Upper lobe of right lung (tissue), 1 donor: ENCODE data around the gene CACNG1. TPM values are rescaled to one million over a fixed set of nuclear protein-coding genes. Genes with fewer than 3 reads are reported as not detected.

Source experiments
- ATAC-seq: fragments of 200-7000 bp; cut with Tn5 transposase; one replicate; pipeline ENCODE4 v1.9.1; 2020; ENCODE audit warnings: mild to moderate bottlenecking, moderate library complexity
- DNase-seq: peaks from one replicate; pipeline ENCODE4 v3.0.0-alpha.2; 2020
- H3K27ac ChIP-seq: fragments of 200-600 bp; one replicate; pipeline ENCODE4 v1.8.0; 2022
- H3K27me3 ChIP-seq: fragments of 200-600 bp; one replicate; pipeline ENCODE4 v1.8.0; 2022; ENCODE audit warnings: mild to moderate bottlenecking
- H3K36me3 ChIP-seq: fragments of 200-600 bp; one replicate; pipeline ENCODE4 v1.8.0; 2022
- H3K4me1 ChIP-seq: fragments of 200-600 bp; one replicate; pipeline ENCODE4 v1.8.0; 2022
- H3K4me3 ChIP-seq: fragments of 200-600 bp; one replicate; pipeline ENCODE4 v1.8.0; 2022; ENCODE audit warnings: mild to moderate bottlenecking
- H3K9me3 ChIP-seq: fragments of 200-600 bp; one replicate; pipeline ENCODE4 v1.8.0; 2022
- intact Hi-C: fragments of 100-400 bp; cut with DNase I; formaldehyde crosslinking; loops from one replicate; pipeline ENCODE4 v1.11.0; 2022
- total RNA-seq: library from RNA; stranded (reverse); fragmentation: NEBNext Ultra II Directional; extraction: Animal tissue kit (Norgen Biotek cat#: 25700); gene quantifications from one replicate; pipeline ENCODE4 v1.2.1, GENCODE V29; 2021
- TF ChIP-seq, protein P1 (sequence below): fragments of 200-600 bp; IDR thresholded peaks from one replicate; pipeline ENCODE4 v1.8.0; 2022; ENCODE audit warnings: antibody characterized with exemption
- donor health status: DM: no; HTN: yes; CAD: no; lungs with severe emphysema.

The CACNG1 gene
- total RNA-seq, 1 donor from 2014 or later, result not detected

DNA sequence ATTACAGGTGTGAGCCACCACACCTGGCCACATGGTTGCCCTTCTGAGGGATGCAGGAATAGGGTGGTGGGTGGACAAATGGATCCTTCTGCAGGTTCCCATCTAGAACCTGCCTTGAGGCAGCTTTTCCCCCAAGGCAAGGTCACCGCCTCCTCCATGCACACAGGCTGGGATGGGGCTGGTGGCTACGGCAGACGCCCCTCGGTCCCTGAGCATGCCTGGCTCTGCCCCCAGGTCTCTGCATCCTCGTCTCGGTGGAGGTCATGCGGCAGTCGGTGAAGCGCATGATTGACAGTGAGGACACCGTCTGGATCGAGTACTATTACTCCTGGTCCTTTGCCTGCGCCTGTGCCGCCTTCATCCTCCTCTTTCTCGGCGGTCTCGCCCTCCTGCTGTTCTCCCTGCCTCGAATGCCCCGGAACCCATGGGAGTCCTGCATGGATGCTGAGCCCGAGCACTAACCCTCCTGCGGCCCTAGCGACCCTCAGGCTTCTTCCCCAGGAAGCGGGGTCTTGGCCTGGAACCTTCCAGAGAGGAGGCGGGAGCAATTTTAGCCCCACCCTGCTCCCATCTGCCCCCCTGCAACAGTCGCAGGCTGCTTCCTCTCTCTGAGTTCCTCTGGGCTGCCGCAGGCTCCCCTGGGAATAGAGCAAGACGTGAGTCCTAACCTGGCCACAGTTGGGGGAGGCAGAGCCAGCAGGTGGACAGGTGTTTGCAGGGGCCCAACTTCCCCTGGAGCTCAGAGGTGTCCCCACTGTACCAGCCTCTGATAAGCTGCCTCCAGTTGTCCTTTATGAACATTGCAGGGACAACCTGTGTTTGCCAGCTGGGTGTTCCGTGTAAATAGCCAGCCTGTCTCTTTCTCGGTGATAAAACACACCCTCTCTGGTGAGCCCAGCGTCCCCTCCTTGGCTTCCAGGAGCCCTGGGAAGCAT, 11.7 kb downstream of the CACNG1 start:
- peak; percentile 19 for ATAC-seq
- no peaks in the 10 kb centered on the region for H3K36me3 ChIP-seq
- no peak for DNase-seq
- intact Hi-C loops, result no loop called here
- no peak overlapping the region for H3K4me3 ChIP-seq
- no peaks in the 10 kb centered on the region for H3K9me3 ChIP-seq
- H3K27ac ChIP-seq, result no peak overlapping the region
- no peaks in the 10 kb centered on the region for H3K4me1 ChIP-seq
- H3K27me3 ChIP-seq, result no peaks in the 10 kb centered on the region
- TF ChIP-seq, protein P1, sequence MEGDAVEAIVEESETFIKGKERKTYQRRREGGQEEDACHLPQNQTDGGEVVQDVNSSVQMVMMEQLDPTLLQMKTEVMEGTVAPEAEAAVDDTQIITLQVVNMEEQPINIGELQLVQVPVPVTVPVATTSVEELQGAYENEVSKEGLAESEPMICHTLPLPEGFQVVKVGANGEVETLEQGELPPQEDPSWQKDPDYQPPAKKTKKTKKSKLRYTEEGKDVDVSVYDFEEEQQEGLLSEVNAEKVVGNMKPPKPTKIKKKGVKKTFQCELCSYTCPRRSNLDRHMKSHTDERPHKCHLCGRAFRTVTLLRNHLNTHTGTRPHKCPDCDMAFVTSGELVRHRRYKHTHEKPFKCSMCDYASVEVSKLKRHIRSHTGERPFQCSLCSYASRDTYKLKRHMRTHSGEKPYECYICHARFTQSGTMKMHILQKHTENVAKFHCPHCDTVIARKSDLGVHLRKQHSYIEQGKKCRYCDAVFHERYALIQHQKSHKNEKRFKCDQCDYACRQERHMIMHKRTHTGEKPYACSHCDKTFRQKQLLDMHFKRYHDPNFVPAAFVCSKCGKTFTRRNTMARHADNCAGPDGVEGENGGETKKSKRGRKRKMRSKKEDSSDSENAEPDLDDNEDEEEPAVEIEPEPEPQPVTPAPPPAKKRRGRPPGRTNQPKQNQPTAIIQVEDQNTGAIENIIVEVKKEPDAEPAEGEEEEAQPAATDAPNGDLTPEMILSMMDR, result no peak

DNA sequence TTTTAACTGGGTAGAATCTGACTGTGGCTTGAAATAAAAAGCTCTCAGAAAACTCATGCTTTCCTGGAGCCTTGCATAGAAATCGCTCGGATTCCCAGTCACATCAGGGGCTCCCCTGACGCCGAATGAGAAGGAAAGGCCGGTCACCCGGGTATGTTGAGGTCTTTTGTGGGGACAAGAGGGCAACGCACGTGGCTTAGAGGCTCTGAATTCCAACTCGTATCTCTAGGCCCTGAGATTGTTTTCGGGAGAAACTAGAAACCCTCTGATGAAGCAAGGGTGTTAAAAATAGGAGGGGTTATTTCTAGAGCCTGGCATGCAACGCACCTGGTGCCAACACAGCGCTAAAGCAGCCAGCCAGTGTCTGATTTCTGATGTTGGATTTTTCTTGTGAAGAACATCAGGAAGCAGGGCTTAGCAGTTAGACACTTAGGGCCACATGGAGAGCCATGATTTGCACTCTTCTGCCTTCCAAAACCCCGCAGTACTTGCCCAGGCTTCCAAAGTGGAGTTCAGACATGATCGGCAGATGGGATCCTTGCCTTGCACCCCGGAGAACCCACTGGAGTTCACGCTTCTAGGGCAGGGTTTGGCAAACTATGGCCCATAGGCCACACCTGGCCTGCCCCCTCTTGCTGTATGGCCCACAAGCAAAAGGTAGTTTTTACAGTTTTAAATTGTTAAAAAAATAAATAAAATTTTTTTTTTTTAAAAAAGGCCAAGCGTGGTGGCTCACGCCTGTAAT, 12.6 kb downstream of the CACNG1 start:
- H3K4me3 ChIP-seq, result no peak overlapping the region
- no peaks in the 10 kb centered on the region for H3K9me3 ChIP-seq
- H3K36me3 ChIP-seq, result no peaks in the 10 kb centered on the region
- intact Hi-C loops, result no loop called here
- no peak overlapping the region for H3K27ac ChIP-seq
- no peak for ATAC-seq
- TF ChIP-seq, protein P1, result no peak
- no peaks in the 10 kb centered on the region for H3K27me3 ChIP-seq
- DNase-seq, result no peak
- H3K4me1 ChIP-seq, result no peaks in the 10 kb centered on the region

DNA sequence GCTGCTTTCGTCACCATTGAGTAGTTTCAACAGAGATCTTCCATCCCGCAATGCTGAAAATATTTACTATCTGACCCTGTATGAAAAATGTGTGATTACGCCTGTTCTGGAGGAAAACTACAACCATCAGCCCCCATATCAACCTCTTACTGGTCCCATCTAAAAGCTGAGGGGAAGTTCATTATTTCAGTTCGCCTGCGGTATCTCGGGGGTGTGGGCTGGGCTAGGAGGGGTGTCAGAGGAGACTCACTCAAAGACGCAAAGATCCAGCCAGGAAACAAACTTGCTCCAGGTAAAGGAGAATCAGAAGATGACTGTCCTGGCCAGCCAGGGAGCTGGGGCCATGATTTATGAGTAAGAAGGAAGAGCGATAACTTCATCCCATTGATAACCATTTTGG, 13.7 kb downstream of the CACNG1 start:
- no peak for DNase-seq
- no peaks in the 10 kb centered on the region for H3K36me3 ChIP-seq

GRCh38 chr17:67059372-67059771, 15.0 kb downstream of the CACNG1 start:
- TF ChIP-seq, protein P1, result no peak
- DNase-seq (no peak), ATAC-seq (no peak)
- Histone ChIP-seq H3K4me3 (no peak overlapping the region), H3K27me3 (no peaks in the 10 kb centered on the region), H3K9me3 (no peaks in the 10 kb centered on the region), H3K4me1 (no peaks in the 10 kb centered on the region), H3K36me3 (no peaks in the 10 kb centered on the region), H3K27ac (no peak overlapping the region)
- intact Hi-C loops, result no loop called here

More for the DNA sequence above, 13.7 kb downstream of the CACNG1 start:
- no peak overlapping the region for H3K27ac ChIP-seq
- intact Hi-C loops, result no loop called here
- no peak overlapping the region for H3K4me3 ChIP-seq
- TF ChIP-seq, protein P1, result no peak
- H3K27me3 ChIP-seq, result no peaks in the 10 kb centered on the region
- ATAC-seq, result no peak
- H3K9me3 ChIP-seq, result no peaks in the 10 kb centered on the region
- H3K4me1 ChIP-seq, result no peaks in the 10 kb centered on the region

DNA sequence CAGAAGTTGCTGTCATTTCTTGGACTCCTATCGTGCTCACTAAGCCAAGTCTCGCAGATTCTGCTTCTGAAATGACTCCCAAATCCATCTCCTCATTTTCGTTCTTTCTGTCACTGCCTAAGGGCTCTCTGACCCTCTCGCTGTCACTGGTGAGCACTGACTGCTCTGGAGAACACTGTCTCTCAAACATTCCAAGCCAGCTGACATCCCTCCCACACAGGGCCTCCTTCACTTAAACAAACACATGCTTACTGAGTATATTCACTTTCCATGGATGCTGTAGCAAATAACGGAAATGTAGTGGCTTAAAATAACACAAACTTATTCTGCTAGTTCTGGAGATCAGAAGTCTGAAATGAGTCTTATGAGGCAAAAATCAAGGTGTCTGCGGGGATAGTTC, 18.8 kb downstream of the CACNG1 start:
- intact Hi-C loops, result no loop called here
- Histone ChIP-seq H3K9me3 (no peaks in the 10 kb centered on the region), H3K27me3 (no peaks in the 10 kb centered on the region), H3K36me3 (no peaks in the 10 kb centered on the region), H3K4me1 (no peaks in the 10 kb centered on the region), H3K27ac (no peak overlapping the region), H3K4me3 (no peak overlapping the region)
- TF ChIP-seq, protein P1, result no peak
- no peak for DNase-seq
- ATAC-seq, result no peak
